SHP77 treated with DMSO at 0.1 percent for 48 hours (cell line): Measurements from ENCODE around the gene NLRX1.
"Not testable (repeated sequence)": the region's sequence is repeated elsewhere in the genome, so short reads cannot be mapped to it uniquely, and the experiment has no call there.

ENCODE experiments used
- DNase-seq: peaks from one replicate; lab custom pipeline; 2025; lab: John Stamatoyannopoulos, UW

NLRX1 gene, protein sequence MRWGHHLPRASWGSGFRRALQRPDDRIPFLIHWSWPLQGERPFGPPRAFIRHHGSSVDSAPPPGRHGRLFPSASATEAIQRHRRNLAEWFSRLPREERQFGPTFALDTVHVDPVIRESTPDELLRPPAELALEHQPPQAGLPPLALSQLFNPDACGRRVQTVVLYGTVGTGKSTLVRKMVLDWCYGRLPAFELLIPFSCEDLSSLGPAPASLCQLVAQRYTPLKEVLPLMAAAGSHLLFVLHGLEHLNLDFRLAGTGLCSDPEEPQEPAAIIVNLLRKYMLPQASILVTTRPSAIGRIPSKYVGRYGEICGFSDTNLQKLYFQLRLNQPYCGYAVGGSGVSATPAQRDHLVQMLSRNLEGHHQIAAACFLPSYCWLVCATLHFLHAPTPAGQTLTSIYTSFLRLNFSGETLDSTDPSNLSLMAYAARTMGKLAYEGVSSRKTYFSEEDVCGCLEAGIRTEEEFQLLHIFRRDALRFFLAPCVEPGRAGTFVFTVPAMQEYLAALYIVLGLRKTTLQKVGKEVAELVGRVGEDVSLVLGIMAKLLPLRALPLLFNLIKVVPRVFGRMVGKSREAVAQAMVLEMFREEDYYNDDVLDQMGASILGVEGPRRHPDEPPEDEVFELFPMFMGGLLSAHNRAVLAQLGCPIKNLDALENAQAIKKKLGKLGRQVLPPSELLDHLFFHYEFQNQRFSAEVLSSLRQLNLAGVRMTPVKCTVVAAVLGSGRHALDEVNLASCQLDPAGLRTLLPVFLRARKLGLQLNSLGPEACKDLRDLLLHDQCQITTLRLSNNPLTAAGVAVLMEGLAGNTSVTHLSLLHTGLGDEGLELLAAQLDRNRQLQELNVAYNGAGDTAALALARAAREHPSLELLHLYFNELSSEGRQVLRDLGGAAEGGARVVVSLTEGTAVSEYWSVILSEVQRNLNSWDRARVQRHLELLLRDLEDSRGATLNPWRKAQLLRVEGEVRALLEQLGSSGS

DNA sequence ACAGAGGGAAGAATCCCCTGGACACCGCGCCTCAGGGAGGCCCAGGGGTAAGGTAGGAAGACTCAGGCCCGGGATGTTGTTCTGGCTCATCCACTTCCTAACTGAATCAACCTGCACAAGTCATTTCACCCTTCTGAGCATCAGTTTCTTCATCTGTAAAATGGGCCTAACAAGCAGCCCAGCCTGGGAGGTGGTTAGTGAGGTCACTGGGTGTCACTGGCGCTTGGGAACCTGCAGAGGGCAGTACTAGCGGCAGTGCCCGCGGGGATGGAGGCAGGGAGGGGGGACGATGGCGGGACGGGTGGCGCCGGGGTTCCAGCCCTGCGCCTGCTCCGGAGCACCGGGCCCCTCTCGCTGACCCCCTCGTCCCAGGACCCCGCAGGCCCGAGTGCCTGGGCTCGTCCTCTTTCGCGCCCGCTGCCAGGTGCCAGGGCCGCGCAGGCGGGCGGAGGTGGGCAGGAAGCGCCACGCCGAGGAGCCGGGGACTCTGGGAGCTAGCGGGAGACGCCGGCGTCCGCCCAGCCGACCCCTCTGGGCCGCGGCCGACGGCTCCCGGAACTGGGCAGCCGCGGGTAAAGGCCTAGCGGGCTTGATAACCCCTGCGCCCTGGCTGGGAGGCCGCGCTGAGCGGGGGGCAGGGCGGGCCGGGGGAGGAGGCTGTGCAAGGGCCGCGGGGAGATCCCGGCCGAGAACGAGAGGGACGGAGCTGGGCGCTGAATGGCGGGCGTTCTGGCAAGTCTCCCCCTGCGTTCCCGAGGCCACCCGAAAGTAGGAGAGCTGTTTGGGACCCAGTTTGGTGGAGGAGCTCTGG, at the start of gene NLRX1:
Gene NLRX1, plus strand, starts transcription at position 255 of the 811 bp plus-strand sequence. CDS start 2,679 bp downstream, outside the sequence.
- no peak for DNase-seq

DNA sequence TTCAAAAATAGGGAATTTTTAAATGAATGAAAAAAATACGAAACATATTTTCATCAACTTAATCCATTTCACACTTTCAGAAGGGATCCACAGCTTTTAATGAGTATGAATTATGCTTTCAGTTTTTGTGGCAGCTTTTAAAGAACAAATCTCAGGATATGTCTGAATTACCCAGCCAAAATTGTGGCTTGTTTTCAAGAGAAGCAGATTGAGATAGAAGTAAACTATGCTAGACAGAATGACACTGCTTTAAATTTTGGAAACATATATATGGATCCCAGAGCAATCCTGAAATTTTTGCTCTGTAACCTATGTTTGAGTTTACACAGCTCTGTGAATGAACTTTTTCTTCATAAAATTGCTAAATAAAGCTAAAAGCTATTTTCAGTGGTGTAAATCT, 49.6 kb upstream of the NLRX1 start:
- DNase-seq, result no peak

- DNase-seq, result no peak
These were observed 47.9 kb upstream of the NLRX1 start for GRCh38 chr11:119120639-119121007.

DNA sequence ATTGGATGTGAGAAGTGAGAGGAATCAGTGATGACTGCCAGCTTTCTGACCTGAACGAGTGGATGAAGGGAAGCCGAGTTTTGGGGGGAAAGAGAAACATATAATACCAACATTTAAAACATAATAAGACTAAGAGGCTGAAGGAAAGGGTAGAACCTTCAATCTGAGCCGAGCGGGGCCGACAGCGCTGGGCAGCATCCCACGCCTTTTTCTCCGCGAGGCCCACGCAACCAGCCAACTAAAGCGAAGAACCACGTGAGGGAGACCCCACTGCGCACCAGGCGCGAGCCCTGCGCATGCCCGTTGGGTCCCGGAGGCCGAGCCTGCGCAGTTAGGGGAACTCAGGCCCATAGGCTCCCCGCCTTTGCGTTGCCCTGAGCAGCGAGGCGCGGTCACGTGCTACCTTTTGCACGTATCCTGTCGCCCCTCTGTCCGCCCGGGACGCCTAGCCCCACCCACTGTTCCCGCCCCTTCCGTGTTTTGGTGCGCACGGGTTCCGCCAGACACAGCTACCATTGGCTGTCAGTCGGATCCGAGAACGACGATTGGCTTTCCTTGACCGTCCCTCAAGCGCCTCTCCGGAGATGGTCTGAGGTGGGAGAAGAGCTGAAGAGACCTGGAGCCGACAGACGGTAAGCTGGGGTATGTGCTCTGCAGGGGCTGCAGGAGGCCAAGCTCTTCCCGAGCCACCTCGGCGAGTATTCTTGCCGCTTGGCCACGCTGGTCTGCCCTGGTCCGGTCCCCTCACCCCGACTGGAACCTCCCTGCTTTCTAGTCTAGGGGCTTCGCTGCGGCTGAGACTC, 47.3 kb upstream of the NLRX1 start, which contains the start of gene HINFP:
Gene HINFP, plus strand, starts transcription at position 573 of the 803 bp plus-strand sequence. CDS start 5,365 bp downstream, outside the sequence.
- peak; percentile 96 for DNase-seq

DNA sequence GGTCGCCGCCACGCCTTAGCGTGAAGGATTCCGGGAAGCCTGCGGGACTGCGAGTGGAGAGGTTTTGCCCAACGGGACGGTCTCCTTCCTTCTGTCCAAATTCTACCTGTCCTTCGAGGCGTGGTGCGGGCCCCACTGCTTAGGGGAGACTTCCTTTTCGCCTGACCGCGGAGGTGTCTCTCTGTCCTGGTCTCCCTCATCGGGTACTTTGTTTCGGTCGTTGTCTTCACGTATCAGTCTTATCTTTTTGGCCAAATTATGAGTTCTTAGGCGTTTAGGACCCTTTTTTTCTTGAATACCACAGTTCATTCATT, 46.8 kb upstream of the NLRX1 start:
- DNase-seq, result no peak

- no peak for DNase-seq
These were observed 42.7 kb upstream of the NLRX1 start for GRCh38 chr11:119125821-119126220.

DNA sequence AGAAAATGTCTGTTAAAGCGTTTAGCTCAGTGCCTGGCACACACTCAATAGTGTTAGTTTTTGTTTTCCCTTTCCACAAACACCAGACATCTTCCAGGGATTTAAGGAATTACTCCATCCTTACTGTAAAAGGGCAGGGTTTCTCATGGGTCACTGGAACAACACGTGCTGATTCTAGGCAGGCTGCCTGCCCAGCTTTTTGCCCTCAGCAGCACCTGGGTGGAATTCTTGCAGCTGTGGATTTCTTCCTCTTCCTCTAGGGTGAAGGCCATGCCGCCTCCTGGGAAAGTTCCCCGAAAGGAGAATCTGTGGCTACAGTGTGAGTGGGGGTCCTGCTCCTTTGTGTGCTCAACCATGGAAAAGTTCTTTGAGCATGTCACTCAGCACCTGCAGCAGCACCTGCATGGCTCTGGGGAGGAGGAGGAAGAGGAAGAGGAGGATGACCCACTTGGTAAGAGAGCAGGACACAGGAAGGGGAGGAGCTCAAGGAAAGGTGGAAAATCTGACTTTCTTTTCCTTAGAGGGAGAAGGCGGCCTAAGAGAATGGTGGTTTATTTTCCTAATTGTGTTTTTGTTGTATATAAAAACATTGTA, 41.8 kb upstream of the NLRX1 start:
- DNase-seq, result no peak

- no peak for DNase-seq
These were observed 37.9 kb upstream of the NLRX1 start for GRCh38 chr11:119130662-119131061.

- DNase-seq, result no peak
These were observed 34.0 kb upstream of the NLRX1 start for GRCh38 chr11:119134389-119134978.

DNA sequence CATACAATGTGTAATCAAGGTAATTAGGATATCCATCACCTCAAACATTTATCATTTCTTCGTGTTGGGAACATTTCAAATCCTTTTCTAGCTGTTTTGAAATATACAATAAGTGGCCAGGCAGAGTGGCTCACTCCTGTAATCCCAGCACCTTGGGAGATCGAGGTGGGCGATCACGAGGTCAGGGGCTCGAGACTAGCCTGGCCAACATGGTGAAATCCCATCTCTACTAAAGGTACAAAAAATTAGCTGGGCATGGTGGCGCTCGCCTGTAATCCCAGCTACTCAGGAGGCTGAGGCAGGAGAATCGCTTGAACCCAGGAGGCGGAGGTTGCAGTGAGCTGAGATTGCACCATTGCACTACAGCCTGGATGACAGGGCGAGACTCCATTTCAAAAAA, 29.2 kb upstream of the NLRX1 start:
- not testable (repeated sequence) for DNase-seq

- peak; percentile 56 for DNase-seq
These were observed 23.6 kb upstream of the NLRX1 start for GRCh38 chr11:119144825-119145486.

GRCh38 chr11:119145551-119145950, 23.0 kb upstream of the NLRX1 start:
- no peak for DNase-seq

DNA sequence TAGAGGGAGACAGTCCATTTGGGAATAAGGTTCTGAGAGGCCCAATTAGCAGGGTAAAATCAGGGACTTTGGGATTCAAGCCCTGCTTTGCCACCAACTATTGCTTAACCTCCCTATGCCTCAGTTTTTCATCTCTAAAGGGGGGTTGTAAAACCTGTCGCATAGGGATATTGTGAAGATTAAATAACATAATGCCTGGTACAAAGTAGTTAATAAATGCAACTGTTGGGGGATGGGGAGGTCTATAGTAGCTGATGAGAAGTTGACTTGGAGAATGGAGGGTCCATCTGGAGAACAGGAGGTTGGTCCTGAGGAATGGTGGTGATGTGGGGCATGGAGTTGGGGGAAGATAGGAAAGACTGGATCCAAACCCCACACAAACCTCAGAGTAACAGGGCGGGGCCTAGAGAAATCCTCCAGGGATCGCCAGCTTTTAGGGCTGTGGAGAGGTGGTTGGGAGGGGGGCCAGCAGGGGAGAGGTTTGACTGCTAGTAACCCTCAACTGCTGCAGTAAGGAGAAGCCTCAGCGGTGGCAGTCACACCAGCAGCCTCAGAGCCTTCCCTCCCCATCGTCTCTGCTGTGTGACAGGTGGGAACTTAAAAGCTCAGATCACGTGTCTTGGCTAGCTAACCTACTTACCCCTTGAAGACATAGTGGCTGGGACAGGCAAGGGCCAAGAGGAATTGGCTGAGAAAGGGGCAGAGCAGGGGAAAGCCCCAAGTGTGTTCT, 20.8 kb upstream of the NLRX1 start:
- no peak for DNase-seq

DNA sequence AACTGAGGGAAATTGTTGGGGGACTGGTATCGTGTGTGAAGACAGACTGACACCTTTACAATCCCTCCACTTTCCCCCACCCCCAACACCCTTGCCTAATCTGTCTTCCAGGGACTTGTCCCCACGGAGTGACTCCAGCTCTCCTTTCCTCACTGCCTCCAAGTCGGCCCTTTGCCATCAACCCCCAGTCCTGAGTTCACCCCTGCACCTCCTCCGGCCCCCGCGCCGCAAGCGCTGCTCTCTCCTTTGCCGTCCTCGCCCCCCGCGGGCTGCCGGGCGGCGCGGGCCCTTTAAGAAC, 19.9 kb upstream of the NLRX1 start:
- no peak for DNase-seq

DNA sequence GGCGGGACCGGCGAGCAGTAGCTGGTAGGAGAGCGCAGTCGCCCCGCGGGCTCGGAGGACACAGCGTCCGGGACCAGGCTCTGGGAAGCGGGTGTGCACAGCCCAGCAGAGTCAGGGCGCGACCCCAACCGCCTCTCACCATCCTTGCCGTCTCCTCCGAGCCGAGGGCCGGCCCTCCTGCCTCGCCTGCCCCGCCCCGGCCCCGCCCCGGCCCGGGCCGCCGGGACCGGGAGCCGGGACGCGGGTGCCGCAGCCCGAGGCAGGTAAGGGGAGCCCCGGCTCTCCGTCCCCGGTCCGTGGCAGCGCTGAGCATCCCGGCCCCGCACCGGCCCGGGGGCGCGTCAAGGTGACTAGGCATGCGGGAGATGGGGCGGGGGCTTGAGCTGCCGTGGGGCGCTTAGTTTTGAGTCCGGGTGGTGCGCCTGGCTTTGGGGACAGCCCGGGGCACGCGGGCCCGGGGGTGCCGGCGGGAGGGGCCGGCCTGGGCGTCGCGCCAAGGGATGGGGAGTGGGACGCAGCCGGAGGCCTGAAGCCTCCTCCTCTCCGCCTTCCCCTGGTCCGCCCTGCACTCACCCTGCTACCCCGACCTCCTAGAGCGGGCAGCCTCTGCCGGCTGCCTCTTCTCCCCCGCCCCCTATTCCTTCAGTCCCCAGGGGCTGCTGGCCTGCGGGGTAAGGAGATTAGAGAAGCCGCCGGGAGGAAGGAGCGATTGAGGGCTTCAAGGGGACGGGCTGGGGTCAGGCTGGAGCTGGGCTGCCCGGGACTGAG, 19.3 kb upstream of the NLRX1 start, which contains the start of gene ABCG4:
Gene ABCG4, plus strand, starts transcription at position 35 of the 768 bp plus-strand sequence. CDS start 914 bp downstream, outside the sequence.
- DNase-seq, result no peak

DNA sequence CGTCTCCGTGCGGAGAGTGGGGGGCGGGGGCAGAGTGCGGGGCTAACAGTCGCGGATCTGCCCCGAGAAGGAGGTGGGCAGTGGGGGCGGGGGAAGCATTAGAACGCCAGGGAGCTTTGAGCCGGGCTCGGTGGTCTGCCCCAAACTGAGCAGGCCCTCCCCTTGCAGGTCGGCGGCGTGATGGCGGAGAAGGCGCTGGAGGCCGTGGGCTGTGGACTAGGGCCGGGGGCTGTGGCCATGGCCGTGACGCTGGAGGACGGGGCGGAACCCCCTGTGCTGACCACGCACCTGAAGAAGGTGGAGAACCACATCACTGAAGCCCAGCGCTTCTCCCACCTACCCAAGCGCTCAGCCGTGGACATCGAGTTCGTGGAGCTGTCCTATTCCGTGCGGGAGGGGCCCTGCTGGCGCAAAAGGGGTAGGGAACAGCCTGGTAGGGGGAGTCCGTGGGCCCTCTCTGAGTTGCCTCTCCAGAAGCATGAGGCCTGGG, 18.7 kb upstream of the NLRX1 start:
- no peak for DNase-seq

DNA sequence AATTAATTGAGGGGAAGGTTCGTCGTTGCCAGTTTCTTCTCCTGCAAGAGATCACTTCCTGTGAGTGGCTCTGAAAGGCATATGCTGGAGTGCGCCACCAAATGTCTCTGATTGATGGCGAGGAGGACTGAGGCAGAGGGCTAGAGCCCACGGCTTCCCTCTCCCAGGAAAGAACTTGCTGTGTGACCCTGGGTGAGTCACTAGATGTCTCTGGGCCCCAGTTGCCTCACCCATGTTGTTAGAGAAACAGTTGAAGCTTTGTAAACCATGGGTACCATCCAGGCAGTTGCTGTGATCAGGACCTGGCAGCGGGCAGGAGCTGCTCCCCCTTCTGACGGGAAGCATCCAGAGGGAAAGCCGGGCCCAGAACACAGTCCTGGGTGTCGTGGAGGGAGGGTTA, 16.5 kb upstream of the NLRX1 start:
- no peak for DNase-seq

GRCh38 chr11:119152604-119153003, 15.9 kb upstream of the NLRX1 start:
- no peak for DNase-seq
